Stimulated activated CD8-positive, alpha-beta memory T cell treated with anti-CD3 and anti-CD28 coated beads, Interleukin-4, amount 100 ng/mL, for 1 hour (primary cell): ENCODE data around the gene USP17L22.
"Not testable (repeated sequence)": the region's sequence is repeated elsewhere in the genome, so short reads cannot be mapped to it uniquely, and the experiment has no call there.

Experiments
- DNase-seq, 2 donors: peaks; one replicate each; pipeline ENCODE4 v3.0.0-alpha.2; 2020; ENCODE audit warnings: low read depth in 2 of 2, low spot score in 1 of 2

Gene USP17L22, protein sequence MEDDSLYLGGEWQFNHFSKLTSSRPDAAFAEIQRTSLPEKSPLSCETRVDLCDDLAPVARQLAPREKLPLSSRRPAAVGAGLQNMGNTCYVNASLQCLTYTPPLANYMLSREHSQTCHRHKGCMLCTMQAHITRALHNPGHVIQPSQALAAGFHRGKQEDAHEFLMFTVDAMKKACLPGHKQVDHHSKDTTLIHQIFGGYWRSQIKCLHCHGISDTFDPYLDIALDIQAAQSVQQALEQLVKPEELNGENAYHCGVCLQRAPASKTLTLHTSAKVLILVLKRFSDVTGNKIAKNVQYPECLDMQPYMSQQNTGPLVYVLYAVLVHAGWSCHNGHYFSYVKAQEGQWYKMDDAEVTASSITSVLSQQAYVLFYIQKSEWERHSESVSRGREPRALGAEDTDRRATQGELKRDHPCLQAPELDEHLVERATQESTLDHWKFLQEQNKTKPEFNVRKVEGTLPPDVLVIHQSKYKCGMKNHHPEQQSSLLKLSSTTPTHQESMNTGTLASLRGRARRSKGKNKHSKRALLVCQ

DNA sequence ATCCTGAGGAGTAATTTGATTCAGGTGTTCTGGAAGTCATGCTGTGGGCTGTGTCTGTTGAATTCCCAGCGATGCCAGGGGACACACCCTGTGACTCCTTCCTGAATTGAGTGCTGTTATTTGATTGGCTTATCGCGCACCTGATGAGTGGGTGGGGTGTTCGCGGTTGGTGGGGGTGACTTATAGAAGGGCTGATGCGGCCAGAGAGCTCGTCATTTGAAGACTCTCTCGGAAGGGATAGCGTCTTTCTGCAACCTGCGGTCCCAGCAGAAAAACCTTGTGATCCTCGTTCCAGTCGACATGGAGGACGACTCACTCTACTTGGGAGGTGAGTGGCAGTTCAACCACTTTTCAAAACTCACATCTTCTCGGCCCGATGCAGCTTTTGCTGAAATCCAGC, at the start of gene USP17L22:
USP17L22 (plus strand) TSS at position 301 of the 400 bp plus-strand sequence; CDS start at position 301, 0 bp downstream.
- DNase-seq, result not testable (repeated sequence)

DNA sequence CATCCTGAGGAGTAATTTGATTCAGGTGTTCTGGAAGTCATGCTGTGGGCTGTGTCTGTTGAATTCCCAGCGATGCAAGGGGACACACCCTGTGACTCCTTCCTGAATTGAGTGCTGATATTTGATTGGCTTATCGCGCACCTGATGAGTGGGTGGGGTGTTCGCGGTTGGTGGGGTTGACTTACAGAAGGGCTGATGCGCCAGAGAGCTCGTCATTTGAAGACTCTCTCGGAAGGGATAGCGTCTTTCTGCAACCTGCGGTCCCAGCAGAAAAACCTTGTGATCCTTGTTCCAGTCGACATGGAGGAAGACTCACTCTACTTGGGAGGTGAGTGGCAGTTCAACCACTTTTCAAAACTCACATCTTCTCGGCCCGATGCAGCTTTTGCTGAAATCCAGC, 47.6 kb upstream of the USP17L22 start, which contains the start of gene USP17L12:
USP17L12 (plus strand) TSS at position 301 of the 400 bp plus-strand sequence; CDS start at position 301, 0 bp downstream.
- DNase-seq, result not testable (repeated sequence)

- DNase-seq, result not testable (repeated sequence)
These were observed 42.8 kb upstream of the USP17L22 start, which contains the start of gene USP17L13 for GRCh38 chr4:9224596-9224995. TSS of gene USP17L13 (plus strand) at chr4:9224896. CDS start at chr4:9224896, 0 bp downstream.

DNA sequence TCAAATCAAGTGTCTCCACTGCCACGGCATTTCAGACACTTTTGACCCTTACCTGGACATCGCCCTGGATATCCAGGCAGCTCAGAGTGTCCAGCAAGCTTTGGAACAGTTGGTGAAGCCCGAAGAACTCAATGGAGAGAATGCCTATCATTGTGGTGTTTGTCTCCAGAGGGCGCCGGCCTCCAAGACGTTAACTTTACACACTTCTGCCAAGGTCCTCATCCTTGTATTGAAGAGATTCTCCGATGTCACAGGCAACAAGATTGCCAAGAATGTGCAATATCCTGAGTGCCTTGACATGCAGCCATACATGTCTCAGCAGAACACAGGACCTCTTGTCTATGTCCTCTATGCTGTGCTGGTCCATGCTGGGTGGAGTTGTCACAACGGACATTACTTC, 37.2 kb upstream of the USP17L22 start:
- DNase-seq, result not testable (repeated sequence)

DNA sequence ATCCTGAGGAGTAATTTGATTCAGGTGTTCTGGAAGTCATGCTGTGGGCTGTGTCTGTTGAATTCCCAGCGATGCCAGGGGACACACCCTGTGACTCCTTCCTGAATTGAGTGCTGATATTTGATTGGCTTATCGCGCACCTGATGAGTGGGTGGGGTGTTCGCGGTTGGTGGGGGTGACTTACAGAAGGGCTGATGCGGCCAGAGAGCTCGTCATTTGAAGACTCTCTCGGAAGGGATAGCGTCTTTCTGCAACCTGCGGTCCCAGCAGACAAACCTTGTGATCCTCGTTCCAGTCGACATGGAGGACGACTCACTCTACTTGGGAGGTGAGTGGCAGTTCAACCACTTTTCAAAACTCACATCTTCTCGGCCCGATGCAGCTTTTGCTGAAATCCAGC, 33.3 kb upstream of the USP17L22 start, which contains the start of gene USP17L15:
USP17L15 (plus strand) TSS at position 301 of the 400 bp plus-strand sequence; CDS start at position 301, 0 bp downstream.
- DNase-seq, result not testable (repeated sequence)

DNA sequence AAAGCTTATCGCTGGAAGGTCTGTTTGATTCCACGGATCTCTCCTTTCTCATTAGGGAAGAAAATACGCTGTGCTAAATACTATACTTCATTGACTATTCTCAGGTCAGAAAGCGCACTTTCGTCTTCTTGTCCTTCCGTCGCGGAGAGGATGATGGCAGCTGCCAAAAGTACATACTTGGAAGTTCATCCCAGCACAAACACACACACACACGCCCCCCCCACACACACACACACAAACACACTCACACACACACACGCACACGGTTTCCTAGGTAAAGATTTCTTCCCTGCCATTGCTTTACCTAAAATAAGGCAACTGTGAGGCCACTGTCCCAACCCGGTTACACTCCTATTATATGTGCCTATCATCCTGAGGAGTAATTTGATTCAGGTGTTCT, 29.0 kb upstream of the USP17L22 start:
- not testable (repeated sequence) for DNase-seq

- not testable (repeated sequence) for DNase-seq
These were observed 23.8 kb upstream of the USP17L22 start, which contains the start of gene USP17L17 for GRCh38 chr4:9243579-9243978. TSS of gene USP17L17 (plus strand) at chr4:9243879. CDS start at chr4:9243879, 0 bp downstream.

GRCh38 chr4:9247953-9248680, 19.3 kb upstream of the USP17L22 start, which contains the start of gene USP17L18:
TSS of gene USP17L18 (plus strand) at chr4:9248630. CDS start at chr4:9248630, 0 bp downstream.
- DNase-seq, result not testable (repeated sequence)

DNA sequence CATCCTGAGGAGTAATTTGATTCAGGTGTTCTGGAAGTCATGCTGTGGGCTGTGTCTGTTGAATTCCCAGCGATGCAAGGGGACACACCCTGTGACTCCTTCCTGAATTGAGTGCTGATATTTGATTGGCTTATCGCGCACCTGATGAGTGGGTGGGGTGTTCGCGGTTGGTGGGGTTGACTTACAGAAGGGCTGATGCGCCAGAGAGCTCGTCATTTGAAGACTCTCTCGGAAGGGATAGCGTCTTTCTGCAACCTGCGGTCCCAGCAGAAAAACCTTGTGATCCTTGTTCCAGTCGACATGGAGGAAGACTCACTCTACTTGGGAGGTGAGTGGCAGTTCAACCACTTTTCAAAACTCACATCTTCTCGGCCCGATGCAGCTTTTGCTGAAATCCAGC, 14.3 kb upstream of the USP17L22 start, which contains the start of gene USP17L19:
USP17L19 (plus strand) TSS at position 301 of the 400 bp plus-strand sequence; CDS start at position 301, 0 bp downstream.
- DNase-seq, result not testable (repeated sequence)

- DNase-seq, result not testable (repeated sequence)
These were observed 9.6 kb upstream of the USP17L22 start, which contains the start of gene USP17L20 for GRCh38 chr4:9257824-9258223. TSS of gene USP17L20 (plus strand) at chr4:9258124. CDS start at chr4:9258124, 0 bp downstream.

GRCh38 chr4:9262572-9262971, 4.8 kb upstream of the USP17L22 start, which contains the start of gene USP17L21:
TSS of gene USP17L21 (plus strand) at chr4:9262872. CDS start at chr4:9262872, 0 bp downstream.
- DNase-seq, result not testable (repeated sequence)

DNA sequence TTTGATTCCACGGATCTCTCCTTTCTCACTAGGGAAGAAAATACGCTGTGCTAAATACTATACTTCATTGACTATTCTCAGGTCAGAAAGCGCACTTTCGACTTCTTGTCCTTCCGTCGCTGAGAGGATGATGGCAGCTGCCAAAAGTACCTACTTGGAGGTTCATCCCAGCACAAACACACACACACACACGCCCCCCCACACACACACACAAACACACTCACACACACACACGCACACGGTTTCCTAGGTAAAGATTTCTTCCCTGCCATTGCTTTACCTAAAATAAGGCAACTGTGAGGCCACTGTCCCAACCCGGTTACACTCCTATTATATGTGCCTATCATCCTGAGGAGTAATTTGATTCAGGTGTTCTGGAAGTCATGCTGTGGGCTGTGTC, 4.3 kb downstream of the USP17L22 start:
- DNase-seq, result not testable (repeated sequence)
